Endothelial cell of umbilical vein (primary cell): ENCODE results near the gene C10orf71. TPM values are rescaled to one million over a fixed set of nuclear protein-coding genes. Genes with fewer than 3 reads are reported as not detected.

Source experiments
- BruUV-seq: library from RNA; stranded (reverse); fragments of 400-500 nt; replicated peaks from 2 replicates; lab custom pipeline; 2021; lab: Mats Ljungman, UMichigan
- CTCF ChIA-PET: fragments of 300-600, 350-600 bp; sonication (Branson Sonifier 250); formaldehyde crosslinking; loops from one replicate; lab custom pipeline; 2021; ENCODE audit warnings: antibody characterized with exemption, inconsistent platforms; lab: Charles Lee
- POLR2A ChIA-PET: fragments of 300-600, 350-600 bp; sonication (Branson Sonifier 250); formaldehyde crosslinking; loops from one replicate; lab custom pipeline; 2021; ENCODE audit warnings: antibody characterized with exemption, inconsistent platforms; lab: Charles Lee
- DNase-seq: peaks from one replicate; pipeline ENCODE4 v3.0.0-alpha.2; 2011; ENCODE audit warnings: low read depth, low spot score
- FAIRE-seq: peaks from 2 replicates; lab custom pipeline; 2011; peaks lifted over from hg19 to GRCh38; lab: Jason Lieb, UNC
- H2AFZ ChIP-seq: 2 replicates; pipeline ENCODE4 v1.6.0; 2012; ENCODE audit warnings: low read depth, low read length, control low read depth, inconsistent platforms
- H3K27ac ChIP-seq: 2 replicates; pipeline ENCODE4 v1.5.1; 2011; ENCODE audit warnings: low read depth, mild to moderate bottlenecking, control low read depth, low read length, moderate library complexity; ENCODE audit not compliant: insufficient read depth
- H3K27me3 ChIP-seq, 2 experiments: 2 replicates each; pipeline versions ENCODE4 v1.6.0 to v1.6.1; 2011; ENCODE audit warnings: low read length in 2 of 2, mixed read lengths in 1 of 2; ENCODE audit not compliant: control insufficient read depth in 2 of 2, insufficient read depth in 2 of 2
- H3K36me3 ChIP-seq, 2 experiments: 2 replicates in 1 of 2; 3 replicates in 1 of 2; pipeline ENCODE4 v1.5.1; 2011; ENCODE audit warnings: low read length in 2 of 2, mild to moderate bottlenecking in 1 of 2, moderate library complexity in 1 of 2; ENCODE audit not compliant: control insufficient read depth in 2 of 2, insufficient read depth in 2 of 2; ENCODE audit errors: extremely low read depth in 1 of 2
- H3K4me1 ChIP-seq: 3 replicates; pipeline ENCODE4 v1.5.1; 2011; ENCODE audit warnings: mild to moderate bottlenecking, low read length; ENCODE audit not compliant: control insufficient read depth, insufficient read depth; ENCODE audit errors: extremely low read depth
- H3K4me2 ChIP-seq: 2 replicates; pipeline ENCODE4 v1.6.1; 2011; ENCODE audit warnings: low read length, control low read depth, mixed read lengths; ENCODE audit not compliant: insufficient read depth
- H3K4me3 ChIP-seq, 3 experiments: fragments of 200-600 bp in 1 of 3; sonication (generic), shearing (Covaris generic) in 1 of 3; replicated peaks in 1 of 3; 2 replicates each; pipeline ENCODE4 v1.5.1; 2011 to 2016; ENCODE audit warnings: control low read depth in 3 of 3, low read length in 3 of 3, mild to moderate bottlenecking in 2 of 3, inconsistent platforms in 1 of 3, low read depth in 1 of 3, moderate library complexity in 1 of 3; ENCODE audit not compliant: insufficient read depth in 1 of 3
- H3K79me2 ChIP-seq: 2 replicates; pipeline ENCODE4 v1.6.0; 2012; ENCODE audit warnings: low read length, inconsistent platforms; ENCODE audit not compliant: control insufficient read depth, insufficient read depth
- H3K9ac ChIP-seq: replicated peaks from 2 replicates; pipeline ENCODE3; 2011; ENCODE audit warnings: low read length, control low read depth; ENCODE audit not compliant: insufficient read depth; ENCODE audit errors: extremely low read depth
- H3K9me1 ChIP-seq: replicated peaks from 3 replicates; pipeline ENCODE4 v1.6.0; 2011; ENCODE audit warnings: mild to moderate bottlenecking, low read length; ENCODE audit not compliant: control insufficient read depth, insufficient read depth; ENCODE audit errors: extremely low read depth
- H3K9me3 ChIP-seq: replicated peaks from 2 replicates; pipeline ENCODE4 v1.5.1; 2012; ENCODE audit warnings: low read length, inconsistent platforms; ENCODE audit not compliant: control insufficient read depth, insufficient read depth
- H4K20me1 ChIP-seq: replicated peaks from 2 replicates; pipeline ENCODE3; 2011; ENCODE audit warnings: mild to moderate bottlenecking, low read length; ENCODE audit not compliant: control insufficient read depth, insufficient read depth; ENCODE audit errors: extremely low read depth
- EZH2 ChIP-seq: IDR thresholded peaks from 2 replicates; pipeline ENCODE4 v1.6.1; 2012; ENCODE audit warnings: borderline replicate concordance, low read depth, mild to moderate bottlenecking, moderate library complexity, low read length, inconsistent platforms; ENCODE audit not compliant: severe bottlenecking
- FOS ChIP-seq: IDR thresholded peaks from 2 replicates; pipeline ENCODE4 v1.6.1; 2011; ENCODE audit warnings: mild to moderate bottlenecking, low read length, moderate library complexity, borderline replicate concordance; ENCODE audit not compliant: insufficient read depth
- GATA2 ChIP-seq: IDR thresholded peaks from 2 replicates; pipeline ENCODE4 v1.7.0; 2011; ENCODE audit warnings: low read depth, mild to moderate bottlenecking, moderate library complexity, mixed read lengths, low read length; ENCODE audit not compliant: insufficient read length, insufficient read depth
- JUN ChIP-seq: IDR thresholded peaks from 2 replicates; pipeline ENCODE4 v1.6.1; 2011; ENCODE audit warnings: borderline replicate concordance, low read depth; ENCODE audit not compliant: insufficient read length, insufficient read depth
- MYC ChIP-seq: IDR thresholded peaks from one replicate; pipeline ENCODE4 v1.6.1; 2011; ENCODE audit warnings: mild to moderate bottlenecking, low read depth, low read length
- POLR2A ChIP-seq: IDR thresholded peaks from 2 replicates; pipeline ENCODE4 v1.6.1; 2012; ENCODE audit warnings: low read depth, mild to moderate bottlenecking, control low read depth, low read length
- POLR2AphosphoS5 ChIP-seq: IDR thresholded peaks from 2 replicates; pipeline ENCODE4 v1.6.1; 2012; ENCODE audit warnings: low read depth, mild to moderate bottlenecking, control low read depth, low read length, moderate library complexity; ENCODE audit not compliant: insufficient read depth
- dilution Hi-C: fragments of 300-500 bp; cut with MboI; formaldehyde crosslinking; loops from one replicate; pipeline ENCODE4 v1.15.0; 2019; ENCODE audit warnings: low sequenced_read_pairs; ENCODE audit not compliant: extremely low pct_ligation_motif_present
- intact Hi-C: fragments of 100-400 bp; cut with micrococcal nuclease; formaldehyde crosslinking; loops from one replicate; pipeline ENCODE4 v1.10.0; 2022
- polyA plus RNA-seq, 4 experiments: library from polyadenylated mRNA; depleted of rRNA in 3 of 4; stranded (reverse) in 3 of 4; unstranded in 1 of 4; fragments of >200 nt; gene quantifications; 2 replicates each; pipeline versions ENCODE4 v1.2.1 to v1.2.3, GENCODE V29; 2011 to 2012; ENCODE audit warnings: missing spikeins in 1 of 4
- total RNA-seq: library from RNA; stranded (reverse); gene quantifications from 2 replicates; pipeline ENCODE4 v1.2.3, GENCODE V29; 2021
- TF ChIP-seq, protein P1 (sequence below): IDR thresholded peaks from 2 replicates; pipeline ENCODE4 v1.6.1; 2011; ENCODE audit not compliant: insufficient read depth, insufficient read length
- TF ChIP-seq, protein P2 (sequence below), 2 donors: IDR thresholded peaks; 1 replicate in 1 of 2; 2 replicates in 1 of 2; pipeline ENCODE4 v1.5.1; 2011; ENCODE audit warnings: low read length in 2 of 2, mild to moderate bottlenecking in 2 of 2, moderate library complexity in 2 of 2, control low read depth in 1 of 2, inconsistent platforms in 1 of 2, low read depth in 1 of 2; ENCODE audit not compliant: insufficient read depth in 1 of 2; ENCODE audit errors: extremely low read depth in 1 of 2

C10orf71 gene
- total and polyA plus RNA-seq, 2 donors (not counting 3 experiments of a cell fraction or from before 2014, with no cell fraction given): not detected

DNA sequence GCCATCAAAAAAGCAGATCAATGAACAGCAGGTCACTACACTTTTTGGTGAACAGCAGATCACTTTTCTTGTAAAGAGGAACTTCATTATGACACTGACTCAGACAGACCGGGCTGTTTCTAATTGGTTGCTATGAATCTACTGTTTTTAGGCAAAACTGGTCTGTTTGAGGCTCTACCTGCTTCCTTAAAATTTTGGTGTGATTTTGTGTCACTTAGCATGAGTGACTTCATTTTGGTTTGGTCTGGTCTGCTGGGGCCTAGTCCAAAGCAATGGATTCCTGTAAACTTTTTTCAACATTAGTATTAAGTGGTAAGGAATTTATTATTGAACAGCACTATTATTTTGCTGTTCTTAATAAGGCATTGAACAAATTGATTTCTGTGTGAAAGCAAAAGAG lies 41.8 kb upstream of the C10orf71 start:
- intact Hi-C loops: no loop called here
- no TSS peak for BruUV-seq
- H3K4me1 ChIP-seq: no peaks in the 10 kb centered on the region
- no peaks in the 10 kb centered on the region for H3K27me3 ChIP-seq
- ChIA-PET POLR2A (no interaction called here), CTCF (no interaction called here)
- dilution Hi-C loops: no loop called here
- no peaks in the 10 kb centered on the region for H3K9me3 ChIP-seq
- H3K9me1 ChIP-seq: no peaks in the 10 kb centered on the region
- no peak overlapping the region for H3K27ac ChIP-seq
- H3K36me3 ChIP-seq: no peaks in the 10 kb centered on the region
- H4K20me1 ChIP-seq: no peaks in the 10 kb centered on the region
- DNase-seq (no peak), FAIRE-seq (no peak)
- no peak overlapping the region for H3K4me2 ChIP-seq
- TF ChIP-seq FOS (no peak), POLR2AphosphoS5 (no peak), MYC (no peak), JUN (no peak), EZH2 (no peak), POLR2A (no peak), GATA2 (no peak)
- TF ChIP-seq, protein P1, sequence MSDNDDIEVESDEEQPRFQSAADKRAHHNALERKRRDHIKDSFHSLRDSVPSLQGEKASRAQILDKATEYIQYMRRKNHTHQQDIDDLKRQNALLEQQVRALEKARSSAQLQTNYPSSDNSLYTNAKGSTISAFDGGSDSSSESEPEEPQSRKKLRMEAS: no peak
- TF ChIP-seq, protein P2, sequence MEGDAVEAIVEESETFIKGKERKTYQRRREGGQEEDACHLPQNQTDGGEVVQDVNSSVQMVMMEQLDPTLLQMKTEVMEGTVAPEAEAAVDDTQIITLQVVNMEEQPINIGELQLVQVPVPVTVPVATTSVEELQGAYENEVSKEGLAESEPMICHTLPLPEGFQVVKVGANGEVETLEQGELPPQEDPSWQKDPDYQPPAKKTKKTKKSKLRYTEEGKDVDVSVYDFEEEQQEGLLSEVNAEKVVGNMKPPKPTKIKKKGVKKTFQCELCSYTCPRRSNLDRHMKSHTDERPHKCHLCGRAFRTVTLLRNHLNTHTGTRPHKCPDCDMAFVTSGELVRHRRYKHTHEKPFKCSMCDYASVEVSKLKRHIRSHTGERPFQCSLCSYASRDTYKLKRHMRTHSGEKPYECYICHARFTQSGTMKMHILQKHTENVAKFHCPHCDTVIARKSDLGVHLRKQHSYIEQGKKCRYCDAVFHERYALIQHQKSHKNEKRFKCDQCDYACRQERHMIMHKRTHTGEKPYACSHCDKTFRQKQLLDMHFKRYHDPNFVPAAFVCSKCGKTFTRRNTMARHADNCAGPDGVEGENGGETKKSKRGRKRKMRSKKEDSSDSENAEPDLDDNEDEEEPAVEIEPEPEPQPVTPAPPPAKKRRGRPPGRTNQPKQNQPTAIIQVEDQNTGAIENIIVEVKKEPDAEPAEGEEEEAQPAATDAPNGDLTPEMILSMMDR (IDR thresholded peaks at IDR 0.05; ENCODE audit: extremely low read depth in 1 of 2, insufficient read depth in 1 of 2, low read depth in 1 of 2, low read length in 2 of 2): no peak
- H3K79me2 ChIP-seq: no peaks in the 10 kb centered on the region
- H2AFZ ChIP-seq: no peak overlapping the region
- no peak overlapping the region for H3K4me3 ChIP-seq
- H3K9ac ChIP-seq: no peak overlapping the region
